MM.1S (cell line): ENCODE results near the gene YIPF4.

Source experiments
- EZH2 ChIP-seq: fragments of 300-600 bp; sonication (generic); optimal IDR thresholded peaks from 2 replicates; pipeline ENCODE3; 2017; ENCODE audit warnings: low read depth, mild to moderate bottlenecking, antibody characterized with exemption, low read length, mixed read lengths
- EZH2phosphoT487 ChIP-seq: fragments of 300-600 bp; sonication (generic); IDR thresholded peaks from 2 replicates; pipeline ENCODE4 v1.6.1; 2018; ENCODE audit warnings: antibody characterized with exemption, low read length
- TF ChIP-seq, protein P1 (sequence below): fragments of 300-600 bp; sonication (generic); IDR thresholded peaks from 2 replicates; pipeline ENCODE4 v1.5.1; 2016; ENCODE audit warnings: antibody characterized with exemption, low read length, mixed read lengths

DNA sequence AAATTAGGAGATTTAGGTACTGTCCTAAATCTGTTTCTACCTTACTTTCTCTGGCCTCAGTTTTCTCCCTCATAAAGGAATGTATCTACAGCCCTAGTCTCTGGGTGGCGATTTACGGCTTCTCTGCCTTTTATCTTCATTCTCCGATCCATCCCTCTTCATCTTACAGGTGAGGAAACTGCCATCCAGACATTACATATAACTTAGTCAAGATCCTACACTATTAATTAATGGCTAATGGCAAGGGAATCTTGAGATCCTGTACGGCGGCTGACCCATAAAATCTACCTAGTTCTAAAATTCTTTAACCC is 386 bp upstream of the YIPF4 start:
- TF ChIP-seq, protein P1, sequence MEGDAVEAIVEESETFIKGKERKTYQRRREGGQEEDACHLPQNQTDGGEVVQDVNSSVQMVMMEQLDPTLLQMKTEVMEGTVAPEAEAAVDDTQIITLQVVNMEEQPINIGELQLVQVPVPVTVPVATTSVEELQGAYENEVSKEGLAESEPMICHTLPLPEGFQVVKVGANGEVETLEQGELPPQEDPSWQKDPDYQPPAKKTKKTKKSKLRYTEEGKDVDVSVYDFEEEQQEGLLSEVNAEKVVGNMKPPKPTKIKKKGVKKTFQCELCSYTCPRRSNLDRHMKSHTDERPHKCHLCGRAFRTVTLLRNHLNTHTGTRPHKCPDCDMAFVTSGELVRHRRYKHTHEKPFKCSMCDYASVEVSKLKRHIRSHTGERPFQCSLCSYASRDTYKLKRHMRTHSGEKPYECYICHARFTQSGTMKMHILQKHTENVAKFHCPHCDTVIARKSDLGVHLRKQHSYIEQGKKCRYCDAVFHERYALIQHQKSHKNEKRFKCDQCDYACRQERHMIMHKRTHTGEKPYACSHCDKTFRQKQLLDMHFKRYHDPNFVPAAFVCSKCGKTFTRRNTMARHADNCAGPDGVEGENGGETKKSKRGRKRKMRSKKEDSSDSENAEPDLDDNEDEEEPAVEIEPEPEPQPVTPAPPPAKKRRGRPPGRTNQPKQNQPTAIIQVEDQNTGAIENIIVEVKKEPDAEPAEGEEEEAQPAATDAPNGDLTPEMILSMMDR = no peak
- TF ChIP-seq EZH2 = no peak
- TF ChIP-seq EZH2phosphoT487 = no peak
